NOMO-1 treated with dmso at 0.1 percent for 144 hours (cell line): ENCODE results near the gene EIF4A3.
"Not testable (repeated sequence)": the region's sequence is repeated elsewhere in the genome, so short reads cannot be mapped to it uniquely, and the experiment has no call there.

Source experiments
- DNase-seq: peaks from one replicate; lab custom pipeline; 2025; ENCODE audit not compliant: unreplicated experiment; lab: John Stamatoyannopoulos, UW

Gene EIF4A3

GRCh38 chr17:80173126-80173525 lies 26.2 kb upstream of the EIF4A3 start:
- DNase-seq = no peak

GRCh38 chr17:80171681-80172080 lies 24.8 kb upstream of the EIF4A3 start:
- DNase-seq = no peak

GRCh38 chr17:80169784-80170500 lies 23.0 kb upstream of the EIF4A3 start, which contains the start of gene CARD14:
CARD14 (plus strand) TSS chr17:80170030; CDS start chr17:80181439, 11,409 bp downstream.
- DNase-seq = no peak

GRCh38 chr17:80169107-80169506 lies 22.2 kb upstream of the EIF4A3 start:
- DNase-seq = no peak

- DNase-seq = no peak
These were observed 21.4 kb upstream of the EIF4A3 start for GRCh38 chr17:80168371-80168770.

- DNase-seq = no peak
These were observed 19.5 kb upstream of the EIF4A3 start for GRCh38 chr17:80166446-80166845.

- no peak for DNase-seq
These were observed 17.3 kb upstream of the EIF4A3 start for GRCh38 chr17:80164185-80164584.

GRCh38 chr17:80163336-80163735 lies 16.4 kb upstream of the EIF4A3 start:
- DNase-seq = peak; percentile 8

GRCh38 chr17:80160536-80160935 lies 13.6 kb upstream of the EIF4A3 start:
- no peak for DNase-seq

GRCh38 chr17:80158846-80159245 lies 11.9 kb upstream of the EIF4A3 start:
- DNase-seq = no peak

- not testable (repeated sequence) for DNase-seq
These were observed 8.7 kb upstream of the EIF4A3 start for GRCh38 chr17:80155600-80155999.

- DNase-seq = no peak
These were observed 7.2 kb upstream of the EIF4A3 start for GRCh38 chr17:80154166-80154565.

- no peak for DNase-seq
These were observed 6.1 kb upstream of the EIF4A3 start for GRCh38 chr17:80153004-80153403.

- DNase-seq = peak; percentile 26
These were observed 5.3 kb upstream of the EIF4A3 start for GRCh38 chr17:80152081-80152702.

- DNase-seq = no peak
These were observed 4.4 kb upstream of the EIF4A3 start for GRCh38 chr17:80151333-80151732.

GRCh38 chr17:80146121-80147034 lies 550 bp downstream of the EIF4A3 start:
- DNase-seq = peak; percentile 2

GRCh38 chr17:80145076-80146075 lies 1.6 kb downstream of the EIF4A3 start:
- DNase-seq = no peak

GRCh38 chr17:80142929-80143328 lies 4.0 kb downstream of the EIF4A3 start:
- DNase-seq = no peak

GRCh38 chr17:80141463-80142165 lies 5.3 kb downstream of the EIF4A3 start:
- DNase-seq = no peak
